Ureter (tissue), 1 donor: ENCODE results near the gene PLD5. TPM values are rescaled to one million over a fixed set of nuclear protein-coding genes. Genes with fewer than 3 reads are reported as not detected.
"Not testable (repeated sequence)": the region's sequence is repeated elsewhere in the genome, so short reads cannot be mapped to it uniquely, and the experiment has no call there.

Source experiments
- DNase-seq: peaks from one replicate; pipeline ENCODE4 v3.0.0-alpha.2; 2020; ENCODE audit warnings: low spot score
- total RNA-seq: library from RNA; stranded (reverse); gene quantifications from one replicate; pipeline ENCODE4 v1.2.4, GENCODE V29; 2023
- donor health status: DM: yes; HTN: yes; CAD: no.

Gene PLD5
- total RNA-seq, 1 donor from 2014 or later = 0.13 TPM

- not testable (repeated sequence) for DNase-seq
These were observed 465.9 kb downstream of the PLD5 start for GRCh38 chr1:242058582-242058981.

- not testable (repeated sequence) for DNase-seq
These were observed 466.3 kb downstream of the PLD5 start for GRCh38 chr1:242058181-242058580.

- DNase-seq = no peak
These were observed 466.8 kb downstream of the PLD5 start for GRCh38 chr1:242057745-242058115.

GRCh38 chr1:242056988-242057744, 467.3 kb downstream of the PLD5 start:
- no peak for DNase-seq

GRCh38 chr1:242055749-242056320, 468.7 kb downstream of the PLD5 start:
- DNase-seq = no peak

- no peak for DNase-seq
These were observed 481.3 kb downstream of the PLD5 start for GRCh38 chr1:242043165-242043564.

GRCh38 chr1:242034392-242034791, 490.1 kb downstream of the PLD5 start:
- no peak for DNase-seq

GRCh38 chr1:242033447-242033846, 491.1 kb downstream of the PLD5 start:
- DNase-seq = no peak
